PC-9 (cell line): Measurements from ENCODE around the gene LRIG1.

Source experiments
- CTCF ChIP-seq: fragments of 200-600 bp; sonication (generic); conservative IDR thresholded peaks from 2 replicates; pipeline ENCODE4 v1.6.1; 2017; ENCODE audit warnings: mixed run types, antibody characterized with exemption, mild to moderate bottlenecking, moderate library complexity
- EZH2 ChIP-seq: fragments of 200-600 bp; sonication (generic); IDR thresholded peaks from 2 replicates; pipeline ENCODE4 v1.8.0; 2017; ENCODE audit warnings: antibody characterized with exemption, low read depth

- TF ChIP-seq CTCF (no peak), EZH2 (no peak)
Observed at GRCh38 chr3:66376568-66376967, 124.3 kb downstream of the LRIG1 start.
